HL-60 (cell line): ENCODE data around the gene ENTR1.
A peak's percentile ranks its signal among the peaks of the same experiment; 100 is the strongest.

Experiments used
- DNase-seq, 2 experiments: peaks; one replicate each; pipeline ENCODE4 v3.0.0-alpha.2; 2010 to 2020; ENCODE audit warnings: low read depth in 1 of 2, low spot score in 1 of 2
- H3K27ac ChIP-seq: fragments of 250-450 bp; sonication (Bioruptor Pico); replicated peaks from 2 replicates; pipeline ENCODE4 v1.5.1; 2020; ENCODE audit warnings: mild to moderate bottlenecking, moderate library complexity
- H3K27me3 ChIP-seq: fragments of 250-450 bp; sonication (Bioruptor Pico); 2 replicates; pipeline ENCODE4 v1.5.1; 2021; ENCODE audit warnings: mild to moderate bottlenecking, moderate library complexity; ENCODE audit not compliant: insufficient read depth, poor library complexity, severe bottlenecking
- H3K4me3 ChIP-seq: replicated peaks from 2 replicates; pipeline ENCODE4 v1.5.1; 2011; ENCODE audit warnings: mild to moderate bottlenecking, control low read depth, low read length; ENCODE audit not compliant: insufficient read depth
- GABPA ChIP-seq: IDR thresholded peaks from 2 replicates; pipeline ENCODE4 v1.6.1; 2012; ENCODE audit warnings: low read depth
- POLR2AphosphoS5 ChIP-seq: IDR thresholded peaks from 2 replicates; pipeline ENCODE4 v1.6.1; 2012; ENCODE audit warnings: low read depth
- SPI1 ChIP-seq: IDR thresholded peaks from 2 replicates; pipeline ENCODE4 v1.6.1; 2012; ENCODE audit warnings: low read depth, mild to moderate bottlenecking, borderline replicate concordance
- TF ChIP-seq, protein P1 (sequence below): IDR thresholded peaks from 2 replicates; pipeline ENCODE4 v1.6.1; 2012; ENCODE audit warnings: low read depth; ENCODE audit not compliant: insufficient replicate concordance
- TF ChIP-seq, protein P2 (sequence below): IDR thresholded peaks from one replicate; pipeline ENCODE4 v1.5.1; 2011; ENCODE audit warnings: low read length, control low read depth, inconsistent platforms; ENCODE audit not compliant: insufficient read depth

ENTR1 gene

DNA sequence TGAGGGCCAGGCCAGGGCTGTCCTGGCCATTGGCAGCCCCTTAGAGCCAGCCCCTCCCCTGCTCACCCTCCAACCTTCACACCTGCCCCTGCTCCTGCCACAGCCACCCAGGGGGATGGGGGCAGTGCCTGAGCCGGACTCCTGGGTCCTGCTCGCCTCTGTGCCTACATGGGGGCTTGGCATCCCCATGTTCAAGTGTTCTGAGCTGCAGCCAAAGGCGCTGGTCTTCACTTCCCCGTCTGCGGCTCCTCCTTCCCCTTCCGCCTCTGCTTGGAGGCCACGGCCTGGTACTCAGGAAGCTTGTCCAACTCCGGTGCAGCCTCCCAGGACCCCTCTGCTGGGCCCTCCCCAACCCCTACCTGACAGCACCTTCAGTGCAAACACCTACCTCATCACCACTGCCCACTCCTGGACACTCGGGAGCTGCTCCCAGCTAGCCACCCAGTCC lies 44.6 kb downstream of the ENTR1 start:
- DNase-seq: peak in 1 of 2 experiments; percentile 74
- Histone ChIP-seq H3K27ac (peak overlapping the region; percentile 66), H3K4me3 (no peak overlapping the region), H3K27me3 (no peaks in the 10 kb centered on the region)
- TF ChIP-seq, protein P1, sequence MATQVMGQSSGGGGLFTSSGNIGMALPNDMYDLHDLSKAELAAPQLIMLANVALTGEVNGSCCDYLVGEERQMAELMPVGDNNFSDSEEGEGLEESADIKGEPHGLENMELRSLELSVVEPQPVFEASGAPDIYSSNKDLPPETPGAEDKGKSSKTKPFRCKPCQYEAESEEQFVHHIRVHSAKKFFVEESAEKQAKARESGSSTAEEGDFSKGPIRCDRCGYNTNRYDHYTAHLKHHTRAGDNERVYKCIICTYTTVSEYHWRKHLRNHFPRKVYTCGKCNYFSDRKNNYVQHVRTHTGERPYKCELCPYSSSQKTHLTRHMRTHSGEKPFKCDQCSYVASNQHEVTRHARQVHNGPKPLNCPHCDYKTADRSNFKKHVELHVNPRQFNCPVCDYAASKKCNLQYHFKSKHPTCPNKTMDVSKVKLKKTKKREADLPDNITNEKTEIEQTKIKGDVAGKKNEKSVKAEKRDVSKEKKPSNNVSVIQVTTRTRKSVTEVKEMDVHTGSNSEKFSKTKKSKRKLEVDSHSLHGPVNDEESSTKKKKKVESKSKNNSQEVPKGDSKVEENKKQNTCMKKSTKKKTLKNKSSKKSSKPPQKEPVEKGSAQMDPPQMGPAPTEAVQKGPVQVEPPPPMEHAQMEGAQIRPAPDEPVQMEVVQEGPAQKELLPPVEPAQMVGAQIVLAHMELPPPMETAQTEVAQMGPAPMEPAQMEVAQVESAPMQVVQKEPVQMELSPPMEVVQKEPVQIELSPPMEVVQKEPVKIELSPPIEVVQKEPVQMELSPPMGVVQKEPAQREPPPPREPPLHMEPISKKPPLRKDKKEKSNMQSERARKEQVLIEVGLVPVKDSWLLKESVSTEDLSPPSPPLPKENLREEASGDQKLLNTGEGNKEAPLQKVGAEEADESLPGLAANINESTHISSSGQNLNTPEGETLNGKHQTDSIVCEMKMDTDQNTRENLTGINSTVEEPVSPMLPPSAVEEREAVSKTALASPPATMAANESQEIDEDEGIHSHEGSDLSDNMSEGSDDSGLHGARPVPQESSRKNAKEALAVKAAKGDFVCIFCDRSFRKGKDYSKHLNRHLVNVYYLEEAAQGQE: no peak
- TF ChIP-seq SPI1: peak; percentile 49; the same call in 1 of the 2 replicates

DNA sequence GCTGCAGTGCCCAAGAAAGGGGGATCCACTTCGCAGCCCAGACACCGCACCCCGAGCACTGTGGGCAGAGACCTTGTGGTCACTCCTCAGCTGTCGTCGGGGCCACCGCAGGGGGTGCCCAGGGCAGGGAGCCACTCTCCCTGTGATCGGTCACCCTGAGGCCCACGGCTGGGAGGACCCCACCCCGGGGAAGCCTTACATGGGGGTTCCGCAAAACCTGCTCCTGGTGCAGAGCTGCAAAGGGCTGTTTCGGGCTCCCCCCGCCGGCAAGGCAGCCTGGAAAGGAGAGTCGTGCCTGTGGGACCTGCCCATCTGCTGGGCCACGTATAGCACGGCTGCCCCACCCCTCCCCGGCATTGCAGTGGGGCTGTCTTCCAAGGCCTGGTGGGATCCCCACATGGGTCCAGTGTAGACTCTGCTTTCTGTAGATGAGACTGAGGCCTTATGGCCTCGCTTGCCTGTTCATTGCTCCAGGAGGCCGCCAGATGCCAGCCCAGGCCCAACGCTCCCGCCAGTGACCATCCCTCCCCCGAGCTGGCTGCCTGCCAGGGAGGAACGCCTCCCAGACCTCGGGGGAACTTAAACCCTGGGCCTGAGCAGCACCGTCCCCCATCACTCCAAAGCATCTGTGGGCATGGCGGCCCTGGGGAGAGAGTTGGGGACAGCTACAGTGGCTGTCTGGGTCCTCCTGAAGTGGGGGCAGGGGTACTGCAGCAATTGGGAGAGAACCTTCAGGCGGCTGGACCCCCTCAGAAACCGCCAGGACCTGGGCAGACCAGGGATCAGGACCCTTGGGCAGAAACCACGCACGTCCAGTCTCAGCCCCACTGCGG lies 45.3 kb downstream of the ENTR1 start:
- no peaks in the 10 kb centered on the region for H3K27me3 ChIP-seq
- DNase-seq: peak in 1 of 2 experiments; percentile 38
- no peak overlapping the region for H3K4me3 ChIP-seq

DNA sequence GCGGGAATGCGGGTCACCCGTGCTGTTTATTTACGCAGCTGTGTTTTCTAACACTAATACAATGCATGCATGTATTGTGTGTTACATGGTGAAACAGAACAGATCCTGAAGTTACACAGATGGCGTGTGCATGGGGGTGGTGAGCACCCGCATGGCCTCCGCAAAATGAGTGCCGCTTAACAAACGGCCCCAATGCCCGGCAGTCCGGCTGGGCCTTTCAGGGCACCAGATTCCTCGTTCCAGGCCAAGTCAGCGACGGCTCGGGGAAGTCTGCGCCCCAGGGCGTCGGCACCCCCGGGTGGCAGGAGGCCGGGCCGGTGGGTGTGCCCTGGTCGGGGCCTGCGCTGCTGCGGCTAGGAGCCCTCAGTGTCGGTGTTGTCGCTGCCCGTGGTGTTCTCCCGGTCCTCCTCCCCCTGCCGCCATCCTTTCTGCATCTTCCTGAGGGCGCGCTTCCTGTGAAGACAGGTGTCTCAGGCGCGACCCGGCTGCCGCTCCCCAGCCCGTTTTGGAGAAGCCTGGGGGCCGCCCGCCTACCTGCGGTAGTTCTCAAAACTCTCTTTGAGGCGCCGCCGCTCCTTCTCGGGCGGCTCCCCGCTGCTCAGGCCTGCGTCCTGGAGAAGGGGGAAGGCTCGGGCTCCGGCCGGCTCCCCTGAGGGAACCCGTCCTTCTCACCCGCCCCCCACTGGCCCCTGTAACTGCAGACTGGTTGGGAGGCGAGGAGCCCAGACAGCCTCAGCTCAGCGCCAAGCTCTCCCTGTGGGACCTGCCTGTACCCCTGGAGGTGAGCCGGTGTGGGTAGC lies 46.3 kb downstream of the ENTR1 start:
- DNase-seq: no peak
- no peak for TF ChIP-seq GABPA
- peak; percentile 2; the same call in 1 of the 2 replicates for TF ChIP-seq POLR2AphosphoS5
- H3K27me3 ChIP-seq: no peaks in the 10 kb centered on the region
- peak overlapping the region; percentile 38 for H3K27ac ChIP-seq
- H3K4me3 ChIP-seq: no peak overlapping the region

More for the DNA sequence above, 45.3 kb downstream of the ENTR1 start:
- TF ChIP-seq GABPA (no peak), POLR2AphosphoS5 (no peak; the same call in 1 of the 2 replicates), SPI1 (no peak)
- TF ChIP-seq, protein P1: no peak
- TF ChIP-seq, protein P2, sequence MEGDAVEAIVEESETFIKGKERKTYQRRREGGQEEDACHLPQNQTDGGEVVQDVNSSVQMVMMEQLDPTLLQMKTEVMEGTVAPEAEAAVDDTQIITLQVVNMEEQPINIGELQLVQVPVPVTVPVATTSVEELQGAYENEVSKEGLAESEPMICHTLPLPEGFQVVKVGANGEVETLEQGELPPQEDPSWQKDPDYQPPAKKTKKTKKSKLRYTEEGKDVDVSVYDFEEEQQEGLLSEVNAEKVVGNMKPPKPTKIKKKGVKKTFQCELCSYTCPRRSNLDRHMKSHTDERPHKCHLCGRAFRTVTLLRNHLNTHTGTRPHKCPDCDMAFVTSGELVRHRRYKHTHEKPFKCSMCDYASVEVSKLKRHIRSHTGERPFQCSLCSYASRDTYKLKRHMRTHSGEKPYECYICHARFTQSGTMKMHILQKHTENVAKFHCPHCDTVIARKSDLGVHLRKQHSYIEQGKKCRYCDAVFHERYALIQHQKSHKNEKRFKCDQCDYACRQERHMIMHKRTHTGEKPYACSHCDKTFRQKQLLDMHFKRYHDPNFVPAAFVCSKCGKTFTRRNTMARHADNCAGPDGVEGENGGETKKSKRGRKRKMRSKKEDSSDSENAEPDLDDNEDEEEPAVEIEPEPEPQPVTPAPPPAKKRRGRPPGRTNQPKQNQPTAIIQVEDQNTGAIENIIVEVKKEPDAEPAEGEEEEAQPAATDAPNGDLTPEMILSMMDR: no peak
- peak overlapping the region; percentile 66 for H3K27ac ChIP-seq

DNA sequence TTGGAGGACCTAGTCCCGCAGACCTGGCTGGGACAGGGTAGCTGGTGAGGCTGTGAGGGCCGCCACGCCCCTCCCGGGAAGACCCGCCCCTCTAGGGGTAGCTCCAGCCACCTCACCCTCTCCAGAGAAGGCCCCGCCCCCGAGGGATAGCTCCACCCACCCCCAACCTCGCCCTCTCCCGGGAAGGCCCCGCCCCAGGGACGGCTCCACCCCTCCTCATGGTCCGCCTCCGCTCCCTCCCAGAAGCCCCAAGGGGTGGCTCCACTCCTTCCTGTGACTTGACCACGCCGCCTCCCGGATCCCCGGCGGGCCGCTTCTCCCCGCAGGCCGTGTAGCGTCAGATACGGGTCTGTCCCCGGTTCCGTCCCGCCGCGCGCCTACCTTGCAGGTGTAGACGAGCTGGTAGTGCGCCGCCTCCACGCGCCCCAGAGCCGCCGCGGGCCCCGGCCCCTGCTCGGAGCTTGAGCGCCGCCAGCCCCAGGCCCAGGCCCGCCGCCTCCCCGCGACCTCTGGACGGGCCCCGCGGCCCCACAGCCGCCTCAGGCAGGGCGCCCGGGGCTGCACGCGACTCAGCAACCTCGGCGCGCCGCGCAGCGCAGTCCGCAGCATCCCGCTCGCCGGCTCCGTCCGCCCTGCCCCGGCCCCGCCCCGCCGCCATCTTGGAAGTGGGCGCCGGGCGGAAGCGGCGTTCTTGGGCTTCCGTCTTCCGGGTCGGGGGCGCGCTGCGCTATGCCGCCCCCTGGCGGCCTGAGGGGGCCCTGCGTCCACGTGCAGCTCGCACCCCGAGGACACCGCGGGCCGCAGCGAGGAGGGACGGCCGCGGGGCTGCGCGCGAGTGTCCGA lies 47.1 kb downstream of the ENTR1 start, which contains the start of gene DNLZ:
DNLZ (minus strand) TSS at position 639 of the 843 bp plus-strand sequence; CDS start at position 609, 30 bp downstream.
- Histone ChIP-seq H3K27ac (peak within 1 kb of the TSS; percentile 90), H3K4me3 (peak within 1 kb of the TSS; percentile 62), H3K27me3 (no peaks in the 10 kb centered on the region)
- peak; percentile 88 to 95 for DNase-seq
- TF ChIP-seq GABPA (peak; percentile 80), POLR2AphosphoS5 (peak; percentile 87), SPI1 (peak; percentile 30; the same call in 1 of the 2 replicates)
- TF ChIP-seq, protein P2: peak; percentile 58
- TF ChIP-seq, protein P1: peak; percentile 34
